GM23338 (cell line): ENCODE measurements around the gene LRRC19. TPM values are rescaled to one million over a fixed set of nuclear protein-coding genes. Genes with fewer than 3 reads are reported as not detected.

Experiments used
- ATAC-seq: fragments of 200-7000 bp; cut with Tn5 transposase; 3 replicates; pipeline ENCODE4 v1.9.1; 2020
- DNase-seq: peaks from one replicate; pipeline ENCODE4 v3.0.0-alpha.2; 2015; ENCODE audit warnings: low spot score
- H2AFZ ChIP-seq: fragments of 200-600 bp; sonication (generic); 2 replicates; pipeline ENCODE4 v1.8.0; 2016; ENCODE audit warnings: antibody characterized with exemption, mild to moderate bottlenecking, moderate library complexity
- H3F3A ChIP-seq: fragments of 200-600 bp; sonication (generic); replicated peaks from 2 replicates; pipeline ENCODE4 v1.8.0; 2017; ENCODE audit warnings: antibody characterized with exemption, mixed run types, low read depth
- H3K27ac ChIP-seq: fragments of 200-600 bp; sonication (generic); 2 replicates; pipeline ENCODE4 v1.6.1; 2016; ENCODE audit warnings: low read depth
- H3K27me3 ChIP-seq: fragments of 200-600 bp; sonication (generic); 2 replicates; pipeline ENCODE4 v1.8.0; 2016; ENCODE audit warnings: mild to moderate bottlenecking, mixed run types, moderate library complexity; ENCODE audit not compliant: insufficient read depth
- H3K36me3 ChIP-seq: fragments of 200-600 bp; sonication (generic); 2 replicates; pipeline ENCODE4 v1.8.0; 2016; ENCODE audit warnings: mild to moderate bottlenecking; ENCODE audit not compliant: insufficient read depth
- H3K4me1 ChIP-seq: fragments of 200-600 bp; sonication (generic); 2 replicates; pipeline ENCODE4 v1.8.0; 2016; ENCODE audit warnings: mild to moderate bottlenecking, moderate library complexity; ENCODE audit not compliant: insufficient read depth
- H3K4me2 ChIP-seq: fragments of 200-600 bp; sonication (generic); 2 replicates; pipeline ENCODE4 v1.7.1; 2017; ENCODE audit warnings: mixed run types
- H3K4me3 ChIP-seq: fragments of 200-600 bp; sonication (generic); 2 replicates; pipeline ENCODE4 v1.6.1; 2016; ENCODE audit warnings: mixed run types
- H3K79me2 ChIP-seq: fragments of 200-600 bp; sonication (generic); replicated peaks from 2 replicates; pipeline ENCODE4 v1.8.0; 2017; ENCODE audit warnings: mild to moderate bottlenecking; ENCODE audit not compliant: insufficient read depth
- H3K9me2 ChIP-seq: fragments of 200-600 bp; sonication (generic); 2 replicates; pipeline ENCODE4 v1.8.0; 2017; ENCODE audit not compliant: insufficient read depth
- H4K20me1 ChIP-seq: fragments of 200-600 bp; sonication (generic); replicated peaks from 2 replicates; pipeline ENCODE4 v1.8.0; 2017; ENCODE audit warnings: mild to moderate bottlenecking; ENCODE audit not compliant: insufficient read depth
- H3K27ac Mint-ChIP-seq: 2 replicates; pipeline ENCODE4 v1.8.0; 2020; ENCODE audit warnings: inconsistent platforms, mild to moderate bottlenecking, moderate library complexity, mixed read lengths
- H3K27me3 Mint-ChIP-seq: 3 replicates; pipeline ENCODE4 v1.8.0; 2022; ENCODE audit warnings: low read depth, mild to moderate bottlenecking, moderate library complexity, mixed read lengths, inconsistent platforms; ENCODE audit not compliant: insufficient read depth, poor library complexity
- H3K36me3 Mint-ChIP-seq: 3 replicates; pipeline ENCODE4 v1.8.0; 2021; ENCODE audit warnings: low read depth, mild to moderate bottlenecking, inconsistent platforms, moderate library complexity, mixed read lengths
- H3K4me1 Mint-ChIP-seq: 3 replicates; pipeline ENCODE4 v1.8.0; 2020; ENCODE audit warnings: mild to moderate bottlenecking, inconsistent platforms, mixed read lengths
- H3K4me3 Mint-ChIP-seq: 3 replicates; pipeline ENCODE4 v1.8.0; 2021; ENCODE audit warnings: moderate library complexity, mild to moderate bottlenecking, inconsistent platforms, mixed read lengths
- H3K9me3 Mint-ChIP-seq: 3 replicates; pipeline ENCODE4 v1.8.0; 2020; ENCODE audit warnings: moderate library complexity, mild to moderate bottlenecking, inconsistent platforms, mixed read lengths
- CREB1 ChIP-seq: fragments of 250-450 bp; sonication (Bioruptor Pico); IDR thresholded peaks from 2 replicates; pipeline ENCODE4 v1.5.0; 2020; ENCODE audit warnings: low read depth, mild to moderate bottlenecking, moderate library complexity
- ETS1 ChIP-seq: IDR thresholded peaks from 2 replicates; pipeline ENCODE4 v1.6.1; 2016; ENCODE audit warnings: antibody characterized with exemption
- EZH2phosphoT487 ChIP-seq: fragments of 200-600 bp; sonication (generic); IDR thresholded peaks from one replicate; pipeline ENCODE4 v1.8.1; 2018; ENCODE audit warnings: antibody characterized with exemption; ENCODE audit not compliant: unreplicated experiment
- JUNB ChIP-seq: IDR thresholded peaks from one replicate; pipeline ENCODE4 v1.6.1; 2016; ENCODE audit warnings: antibody characterized with exemption; ENCODE audit not compliant: unreplicated experiment
- NANOG ChIP-seq: IDR thresholded peaks from 2 replicates; pipeline ENCODE4 v1.6.1; 2016; ENCODE audit warnings: antibody characterized with exemption, borderline replicate concordance
- POLR2AphosphoS5 ChIP-seq: IDR thresholded peaks from 2 replicates; pipeline ENCODE4 v1.6.1; 2016; ENCODE audit warnings: antibody characterized with exemption, low read depth
- ZNF114 ChIP-seq: fragments of 250-450 bp; sonication (Bioruptor Pico); IDR thresholded peaks from 2 replicates; pipeline ENCODE4 v1.5.0; 2020; ENCODE audit warnings: mild to moderate bottlenecking, moderate library complexity
- ZNF331 ChIP-seq: fragments of 250-450 bp; sonication (Bioruptor Pico); IDR thresholded peaks from 2 replicates; pipeline ENCODE4 v1.5.0; 2020; ENCODE audit warnings: low read depth, mild to moderate bottlenecking, moderate library complexity
- ZNF462 ChIP-seq: fragments of 250-450 bp; sonication (Bioruptor Pico); IDR thresholded peaks from 2 replicates; pipeline ENCODE4 v1.5.0; 2020; ENCODE audit warnings: mild to moderate bottlenecking, moderate library complexity
- polyA plus RNA-seq: library from polyadenylated mRNA; unstranded; fragments of >200 nt; fragmentation: Nextera tagmentation; extraction: Ambion mirVana; gene quantifications from 2 replicates; pipeline ENCODE4 v1.2.1, GENCODE V29; 2016
- total RNA-seq: library from RNA; depleted of rRNA; stranded (reverse); fragments of >200 nt; shearing (Covaris generic); gene quantifications from 2 replicates; pipeline ENCODE4 v1.2.3, GENCODE V29; 2014
- TF ChIP-seq, protein P1 (sequence below), 2 experiments: fragments of 200-600 bp in 1 of 2; sonication (generic) in 1 of 2; conservative IDR thresholded peaks; 2 replicates each; pipeline versions ENCODE4 v1.5.1 to v1.6.1; 2016 to 2017; ENCODE audit warnings: antibody characterized with exemption in 2 of 2, low read depth in 2 of 2, mild to moderate bottlenecking in 2 of 2, moderate library complexity in 1 of 2

The LRRC19 gene
- total and polyA plus RNA-seq, 2 experiments from 2014 or later = 0.71 TPM; not detected in 1

DNA sequence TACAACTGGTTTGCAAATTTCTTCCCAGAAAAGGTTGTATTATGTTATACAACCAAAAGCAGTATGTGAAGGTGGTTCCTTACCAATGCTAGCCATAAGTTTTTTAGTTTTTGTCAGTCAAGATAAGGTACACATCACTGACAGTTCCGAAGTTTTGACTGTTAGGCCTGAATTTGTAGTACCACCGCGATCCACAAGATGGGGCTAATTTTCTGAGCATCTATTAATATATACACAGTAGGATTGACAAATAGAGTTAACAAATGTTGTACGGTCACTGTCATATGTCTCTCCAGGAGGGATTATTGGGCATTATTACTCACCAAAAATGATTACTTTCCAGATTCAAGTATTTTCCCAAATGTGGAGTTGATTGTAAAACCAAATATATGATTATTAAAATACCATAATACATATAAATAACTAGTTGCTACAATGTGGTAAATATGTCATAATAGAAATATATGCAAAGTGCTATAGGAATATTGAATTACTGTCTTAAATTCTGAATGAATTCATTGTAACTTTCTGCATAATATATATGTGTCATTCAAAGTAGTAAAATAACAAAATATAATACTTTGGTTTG, 28.4 kb upstream of the LRRC19 start:
- Histone ChIP-seq H4K20me1 (no peaks in the 10 kb centered on the region), H3K4me1 (no peaks in the 10 kb centered on the region), H3F3A (no peaks in the 10 kb centered on the region), H3K79me2 (no peaks in the 10 kb centered on the region), H3K4me3 (no peak overlapping the region), H3K9me2 (no peaks in the 10 kb centered on the region), H3K36me3 (no peaks in the 10 kb centered on the region), H3K27ac (no peak overlapping the region), H2AFZ (no peak overlapping the region), H3K27me3 (no peaks in the 10 kb centered on the region), H3K4me2 (no peak overlapping the region)
- Mint-ChIP-seq H3K27me3 (no peaks in the 10 kb centered on the region), H3K27ac (no peak overlapping the region), H3K4me1 (peaks cover 3% of the 10 kb centered on the region; the same call in 1 of the 3 replicates), H3K36me3 (no peaks in the 10 kb centered on the region), H3K4me3 (no peak overlapping the region), H3K9me3 (no peaks in the 10 kb centered on the region)
- no peak for TF ChIP-seq EZH2phosphoT487
- TF ChIP-seq, protein P1, sequence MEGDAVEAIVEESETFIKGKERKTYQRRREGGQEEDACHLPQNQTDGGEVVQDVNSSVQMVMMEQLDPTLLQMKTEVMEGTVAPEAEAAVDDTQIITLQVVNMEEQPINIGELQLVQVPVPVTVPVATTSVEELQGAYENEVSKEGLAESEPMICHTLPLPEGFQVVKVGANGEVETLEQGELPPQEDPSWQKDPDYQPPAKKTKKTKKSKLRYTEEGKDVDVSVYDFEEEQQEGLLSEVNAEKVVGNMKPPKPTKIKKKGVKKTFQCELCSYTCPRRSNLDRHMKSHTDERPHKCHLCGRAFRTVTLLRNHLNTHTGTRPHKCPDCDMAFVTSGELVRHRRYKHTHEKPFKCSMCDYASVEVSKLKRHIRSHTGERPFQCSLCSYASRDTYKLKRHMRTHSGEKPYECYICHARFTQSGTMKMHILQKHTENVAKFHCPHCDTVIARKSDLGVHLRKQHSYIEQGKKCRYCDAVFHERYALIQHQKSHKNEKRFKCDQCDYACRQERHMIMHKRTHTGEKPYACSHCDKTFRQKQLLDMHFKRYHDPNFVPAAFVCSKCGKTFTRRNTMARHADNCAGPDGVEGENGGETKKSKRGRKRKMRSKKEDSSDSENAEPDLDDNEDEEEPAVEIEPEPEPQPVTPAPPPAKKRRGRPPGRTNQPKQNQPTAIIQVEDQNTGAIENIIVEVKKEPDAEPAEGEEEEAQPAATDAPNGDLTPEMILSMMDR (conservative IDR thresholded peaks at IDR 0.05; ENCODE audit: low read depth in 2 of 2) = peak; percentile 72 to 79
- ATAC-seq = peak; percentile 54
- peak; percentile 70 for DNase-seq

- Histone ChIP-seq H2AFZ (no peak overlapping the region), H3K36me3 (no peaks in the 10 kb centered on the region; the same call in 1 of the 2 replicates), H3K79me2 (no peaks in the 10 kb centered on the region), H3K4me3 (no peak overlapping the region), H3K4me1 (no peaks in the 10 kb centered on the region), H3K27me3 (no peaks in the 10 kb centered on the region), H3K27ac (no peak overlapping the region), H3F3A (no peaks in the 10 kb centered on the region), H3K4me2 (no peak overlapping the region), H3K9me2 (no peaks in the 10 kb centered on the region), H4K20me1 (no peaks in the 10 kb centered on the region)
- Mint-ChIP-seq H3K4me3 (no peak overlapping the region), H3K27me3 (peaks cover 4% of the 10 kb centered on the region), H3K4me1 (no peaks in the 10 kb centered on the region), H3K27ac (no peak overlapping the region), H3K9me3 (no peaks in the 10 kb centered on the region), H3K36me3 (peaks cover 9% of the 10 kb centered on the region)
- DNase-seq (no peak), ATAC-seq (no peak)
- TF ChIP-seq ZNF114 (CRISPR knock-in tag) (no peak), EZH2phosphoT487 (no peak), ZNF331 (CRISPR knock-in tag) (no peak), ETS1 (no peak), CREB1 (CRISPR knock-in tag) (no peak), ZNF462 (CRISPR knock-in tag) (no peak), NANOG (no peak), JUNB (no peak), POLR2AphosphoS5 (no peak)
Observed at GRCh38 chr9:27029186-27029585, 23.7 kb upstream of the LRRC19 start.
